ENCODE data around the gene SLC34A1. TPM values are rescaled to one million over a fixed set of nuclear protein-coding genes. Genes with fewer than 3 reads are reported as not detected.

SLC34A1 gene
- total RNA-seq, 1 donor from 2014 or later, result not detected

DNA sequence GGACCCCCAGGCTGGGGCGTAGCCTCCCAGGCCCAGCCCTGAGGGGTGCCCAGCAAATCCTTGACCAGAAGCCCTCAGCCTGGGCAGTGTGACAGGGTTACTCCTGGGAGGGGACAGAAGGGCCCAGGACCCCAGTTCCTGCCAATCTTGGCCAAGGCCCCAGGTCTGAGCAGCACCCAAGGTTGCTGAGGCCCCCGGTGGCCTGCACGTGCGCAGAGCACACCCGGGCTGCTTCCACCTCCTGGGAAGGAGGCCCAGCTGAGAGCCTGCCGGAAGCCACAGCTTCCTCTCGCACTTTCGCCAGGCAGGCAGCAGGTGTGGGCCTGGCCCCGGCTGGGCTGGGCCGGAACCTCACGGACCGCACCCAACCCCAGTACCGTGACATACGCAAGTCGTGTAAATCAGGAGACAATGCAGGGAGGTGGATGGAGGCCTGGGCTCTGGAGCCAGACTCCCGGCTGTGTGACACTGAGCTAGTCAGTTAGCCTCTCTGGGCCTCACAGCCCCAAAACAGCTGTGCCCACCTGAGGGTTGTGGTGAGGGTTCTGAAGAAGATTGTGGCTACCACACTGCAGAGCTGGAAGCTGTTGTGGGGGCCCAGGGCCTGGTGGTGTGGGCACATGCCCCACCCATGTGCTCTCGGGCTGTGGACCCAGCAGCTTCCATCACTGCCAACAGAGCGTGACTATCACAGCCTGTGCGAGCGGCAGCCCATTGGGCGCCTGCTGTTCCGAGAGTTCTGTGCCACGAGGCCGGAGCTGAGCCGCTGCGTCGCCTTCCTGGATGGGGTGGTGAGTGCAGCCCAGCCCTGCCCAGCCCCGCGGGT is 47.3 kb downstream of the SLC34A1 start:
- Mint-ChIP-seq H3K4me3 (ENCODE audit: low read depth) (no peak overlapping the region), H3K27me3 (no peaks in the 10 kb centered on the region), H3K36me3 (ENCODE audit: insufficient read depth) (peaks cover 2% of the 10 kb centered on the region), H3K4me1 (ENCODE audit: low read depth) (peaks cover 6% of the 10 kb centered on the region), H3K27ac (no peak overlapping the region), H3K9me3 (ENCODE audit: low read depth) (no peaks in the 10 kb centered on the region)
- no peak for DNase-seq (ENCODE audit: low spot score, unreplicated experiment)
- TF ChIP-seq, protein P1, sequence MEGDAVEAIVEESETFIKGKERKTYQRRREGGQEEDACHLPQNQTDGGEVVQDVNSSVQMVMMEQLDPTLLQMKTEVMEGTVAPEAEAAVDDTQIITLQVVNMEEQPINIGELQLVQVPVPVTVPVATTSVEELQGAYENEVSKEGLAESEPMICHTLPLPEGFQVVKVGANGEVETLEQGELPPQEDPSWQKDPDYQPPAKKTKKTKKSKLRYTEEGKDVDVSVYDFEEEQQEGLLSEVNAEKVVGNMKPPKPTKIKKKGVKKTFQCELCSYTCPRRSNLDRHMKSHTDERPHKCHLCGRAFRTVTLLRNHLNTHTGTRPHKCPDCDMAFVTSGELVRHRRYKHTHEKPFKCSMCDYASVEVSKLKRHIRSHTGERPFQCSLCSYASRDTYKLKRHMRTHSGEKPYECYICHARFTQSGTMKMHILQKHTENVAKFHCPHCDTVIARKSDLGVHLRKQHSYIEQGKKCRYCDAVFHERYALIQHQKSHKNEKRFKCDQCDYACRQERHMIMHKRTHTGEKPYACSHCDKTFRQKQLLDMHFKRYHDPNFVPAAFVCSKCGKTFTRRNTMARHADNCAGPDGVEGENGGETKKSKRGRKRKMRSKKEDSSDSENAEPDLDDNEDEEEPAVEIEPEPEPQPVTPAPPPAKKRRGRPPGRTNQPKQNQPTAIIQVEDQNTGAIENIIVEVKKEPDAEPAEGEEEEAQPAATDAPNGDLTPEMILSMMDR (IDR thresholded peaks at IDR 0.05; ENCODE audit: unreplicated experiment), result no peak

- H3K36me3 Mint-ChIP-seq (ENCODE audit: insufficient read depth), result peaks cover 4% of the 10 kb centered on the region
- H3K4me3 Mint-ChIP-seq (ENCODE audit: low read depth), result no peak overlapping the region
- no peak for DNase-seq (ENCODE audit: low spot score, unreplicated experiment)
- H3K9me3 Mint-ChIP-seq (ENCODE audit: low read depth), result no peaks in the 10 kb centered on the region
- TF ChIP-seq, protein P1 (IDR thresholded peaks at IDR 0.05; ENCODE audit: unreplicated experiment), result no peak
- H3K27ac Mint-ChIP-seq, result no peak overlapping the region
- no peaks in the 10 kb centered on the region for H3K27me3 Mint-ChIP-seq
- peaks cover 5% of the 10 kb centered on the region for H3K4me1 Mint-ChIP-seq (ENCODE audit: low read depth)
Measured at GRCh38 chr5:177432143-177432838, 48.1 kb downstream of the SLC34A1 start.

- DNase-seq (ENCODE audit: low spot score, unreplicated experiment), result no peak
- Mint-ChIP-seq H3K27ac (no peak overlapping the region), H3K4me3 (ENCODE audit: low read depth) (no peak overlapping the region), H3K27me3 (no peaks in the 10 kb centered on the region), H3K9me3 (ENCODE audit: low read depth) (no peaks in the 10 kb centered on the region), H3K36me3 (ENCODE audit: insufficient read depth) (peaks cover 8% of the 10 kb centered on the region), H3K4me1 (ENCODE audit: low read depth) (peaks cover 4% of the 10 kb centered on the region)
- TF ChIP-seq, protein P1 (IDR thresholded peaks at IDR 0.05; ENCODE audit: unreplicated experiment), result no peak
Measured at GRCh38 chr5:177432839-177433657, 48.8 kb downstream of the SLC34A1 start.

GRCh38 chr5:177433658-177434217 is 49.5 kb downstream of the SLC34A1 start:
- H3K27ac Mint-ChIP-seq, result no peak overlapping the region
- no peak overlapping the region for H3K4me3 Mint-ChIP-seq (ENCODE audit: low read depth)

More at GRCh38 chr5:177433658-177434217, 49.5 kb downstream of the SLC34A1 start:
- no peaks in the 10 kb centered on the region for H3K27me3 Mint-ChIP-seq
- H3K9me3 Mint-ChIP-seq (ENCODE audit: low read depth), result no peaks in the 10 kb centered on the region
- TF ChIP-seq, protein P1 (IDR thresholded peaks at IDR 0.05; ENCODE audit: unreplicated experiment), result no peak
- peaks cover 11% of the 10 kb centered on the region for H3K36me3 Mint-ChIP-seq (ENCODE audit: insufficient read depth)
- DNase-seq (ENCODE audit: low spot score, unreplicated experiment), result no peak
- H3K4me1 Mint-ChIP-seq (ENCODE audit: low read depth), result peaks cover 4% of the 10 kb centered on the region
